ENCODE data around the gene MITF.

Gene MITF

GRCh38 chr3:69761896-69762767 is 22.9 kb downstream of the MITF start:
- no peak for DNase-seq

- no peak for DNase-seq
These were observed 23.5 kb downstream of the MITF start for GRCh38 chr3:69762768-69763229.

- DNase-seq, result no peak
These were observed 24.2 kb downstream of the MITF start for GRCh38 chr3:69763458-69763857.

GRCh38 chr3:69764121-69764741 is 25.0 kb downstream of the MITF start:
- no peak for DNase-seq

- DNase-seq, result no peak
These were observed 25.6 kb downstream of the MITF start for GRCh38 chr3:69764861-69765260.

- DNase-seq, result no peak
These were observed 27.4 kb downstream of the MITF start for GRCh38 chr3:69766638-69767037.

- no peak for DNase-seq
These were observed 28.3 kb downstream of the MITF start for GRCh38 chr3:69767571-69767970.

- DNase-seq, result no peak
These were observed 29.2 kb downstream of the MITF start for GRCh38 chr3:69768438-69768837.

GRCh38 chr3:69770219-69770618 is 31.0 kb downstream of the MITF start:
- no peak for DNase-seq

GRCh38 chr3:69770976-69771634 is 31.8 kb downstream of the MITF start:
- DNase-seq, result no peak

- no peak for DNase-seq
These were observed 33.0 kb downstream of the MITF start for GRCh38 chr3:69772152-69772867.

- DNase-seq, result no peak
These were observed 34.8 kb downstream of the MITF start for GRCh38 chr3:69774029-69774428.

- no peak for DNase-seq
These were observed 36.5 kb downstream of the MITF start for GRCh38 chr3:69775751-69776150.

- DNase-seq, result no peak
These were observed 37.0 kb downstream of the MITF start for GRCh38 chr3:69776289-69776688.

- no peak for DNase-seq
These were observed 37.8 kb downstream of the MITF start for GRCh38 chr3:69776920-69777581.

- no peak for DNase-seq
These were observed 38.3 kb downstream of the MITF start for GRCh38 chr3:69777582-69777967.

- DNase-seq, result no peak
These were observed 42.3 kb downstream of the MITF start for GRCh38 chr3:69781593-69781992.

GRCh38 chr3:69784954-69785514 is 45.8 kb downstream of the MITF start:
- DNase-seq, result no peak

GRCh38 chr3:69785769-69786320 is 46.6 kb downstream of the MITF start:
- DNase-seq, result no peak

- DNase-seq, result no peak
These were observed 47.6 kb downstream of the MITF start for GRCh38 chr3:69786854-69787253.

GRCh38 chr3:69787436-69788168 is 48.3 kb downstream of the MITF start:
- no peak for DNase-seq

Data from activated naive CD4-positive, alpha-beta T cell (primary cell).